H9 (cell line): ENCODE measurements around the gene RMC1. TPM values are rescaled to one million over a fixed set of nuclear protein-coding genes. Genes with fewer than 3 reads are reported as not detected.

ENCODE experiments used
- DNase-seq: peaks from one replicate; pipeline ENCODE4 v3.0.0-alpha.2; 2017
- H2AFZ ChIP-seq: one replicate; pipeline ENCODE4 v1.6.1; 2013; ENCODE audit warnings: mild to moderate bottlenecking, low read length, control low read depth, moderate library complexity
- H2AK5ac ChIP-seq: 2 replicates; pipeline ENCODE4 v1.6.1; 2013; ENCODE audit warnings: low read length, control low read depth, mixed read lengths; ENCODE audit not compliant: insufficient read length
- H2BK120ac ChIP-seq: one replicate; pipeline ENCODE4 v1.6.1; 2013; ENCODE audit warnings: low read depth, mild to moderate bottlenecking, low read length, control low read depth, inconsistent platforms; ENCODE audit not compliant: poor library complexity, severe bottlenecking
- H2BK12ac ChIP-seq: 2 replicates; pipeline ENCODE4 v1.6.1; 2013; ENCODE audit warnings: low read length, control low read depth, mixed read lengths, low read depth; ENCODE audit not compliant: insufficient read length
- H2BK15ac ChIP-seq: 2 replicates; pipeline ENCODE4 v1.6.1; 2013; ENCODE audit warnings: low read depth, low read length, control low read depth
- H2BK20ac ChIP-seq: one replicate; pipeline ENCODE4 v1.6.1; 2013; ENCODE audit warnings: low read depth, mild to moderate bottlenecking, low read length, control low read depth, inconsistent platforms; ENCODE audit not compliant: poor library complexity, severe bottlenecking
- H2BK5ac ChIP-seq: 2 replicates; pipeline ENCODE4 v1.6.1; 2013; ENCODE audit warnings: low read length, control low read depth, mixed read lengths; ENCODE audit not compliant: insufficient read length
- H3K14ac ChIP-seq: 2 replicates; pipeline ENCODE4 v1.6.1; 2013; ENCODE audit warnings: low read length, control low read depth; ENCODE audit not compliant: insufficient read depth
- H3K18ac ChIP-seq: 2 replicates; pipeline ENCODE4 v1.6.1; 2013; ENCODE audit warnings: low read depth, mild to moderate bottlenecking, mixed read lengths, low read length, control low read depth; ENCODE audit not compliant: insufficient read length
- H3K23ac ChIP-seq: 2 replicates; pipeline ENCODE4 v1.6.1; 2013; ENCODE audit warnings: low read length, control low read depth, mixed read lengths, low read depth; ENCODE audit not compliant: insufficient read length
- H3K23me2 ChIP-seq: 2 replicates; pipeline ENCODE4 v1.6.1; 2013; ENCODE audit warnings: low read depth, mild to moderate bottlenecking, mixed read lengths, low read length, control low read depth; ENCODE audit not compliant: insufficient read length, poor library complexity, severe bottlenecking
- H3K27ac ChIP-seq: 2 replicates; pipeline ENCODE4 v1.5.1; 2013; ENCODE audit warnings: low read length, control low read depth, mixed read lengths, low read depth; ENCODE audit not compliant: insufficient read length
- H3K27me3 ChIP-seq: 2 replicates; pipeline ENCODE4 v1.6.1; 2013; ENCODE audit warnings: low read length, control low read depth, inconsistent platforms; ENCODE audit not compliant: insufficient read depth
- H3K4ac ChIP-seq: 2 replicates; pipeline ENCODE4 v1.6.1; 2013; ENCODE audit warnings: low read depth, mild to moderate bottlenecking, control low read depth, inconsistent platforms, low read length, moderate library complexity
- H3K4me1 ChIP-seq: 2 replicates; pipeline ENCODE4 v1.6.1; 2013; ENCODE audit warnings: low read length, control low read depth, inconsistent platforms; ENCODE audit not compliant: insufficient read depth
- H3K4me2 ChIP-seq: 2 replicates; pipeline ENCODE4 v1.6.1; 2013; ENCODE audit warnings: low read length, control low read depth, mixed read lengths; ENCODE audit not compliant: insufficient read length, insufficient read depth
- H3K56ac ChIP-seq: 2 replicates; pipeline ENCODE4 v1.6.1; 2013; ENCODE audit warnings: low read depth, mild to moderate bottlenecking, mixed read lengths, low read length, control low read depth; ENCODE audit not compliant: insufficient read length
- H3K79me1 ChIP-seq: 2 replicates; pipeline ENCODE4 v1.6.1; 2013; ENCODE audit warnings: low read depth, mild to moderate bottlenecking, moderate library complexity, low read length, control low read depth, inconsistent platforms; ENCODE audit not compliant: insufficient read depth, poor library complexity, severe bottlenecking
- H3K79me2 ChIP-seq: 2 replicates; pipeline ENCODE4 v1.6.1; 2013; ENCODE audit warnings: low read length, control low read depth, inconsistent platforms; ENCODE audit not compliant: insufficient read depth
- H3K9ac ChIP-seq: 2 replicates; pipeline ENCODE4 v1.6.1; 2013; ENCODE audit warnings: low read length, control low read depth, mixed read lengths; ENCODE audit not compliant: insufficient read length; ENCODE audit errors: extremely low read depth
- H3K9me3 ChIP-seq: one replicate; pipeline ENCODE4 v1.6.1; 2013; ENCODE audit warnings: low read depth, low read length, inconsistent platforms; ENCODE audit not compliant: control insufficient read depth
- H3T11ph ChIP-seq: one replicate; pipeline ENCODE4 v1.6.1; 2013; ENCODE audit warnings: mild to moderate bottlenecking, low read length, control low read depth, inconsistent platforms
- H4K20me1 ChIP-seq: one replicate; pipeline ENCODE4 v1.6.1; 2013; ENCODE audit not compliant: control insufficient read depth, insufficient read length, insufficient read depth
- H4K5ac ChIP-seq: 2 replicates; pipeline ENCODE4 v1.6.1; 2013; ENCODE audit warnings: low read depth, mild to moderate bottlenecking, mixed read lengths, low read length, control low read depth; ENCODE audit not compliant: insufficient read length
- H4K8ac ChIP-seq: replicated peaks from 2 replicates; pipeline ENCODE4 v1.6.1; 2013; ENCODE audit warnings: low read length, control low read depth, mixed read lengths, low read depth; ENCODE audit not compliant: insufficient read length
- H4K91ac ChIP-seq: 2 replicates; pipeline ENCODE4 v1.6.1; 2013; ENCODE audit warnings: low read depth, mild to moderate bottlenecking, moderate library complexity, mixed read lengths, low read length, control low read depth; ENCODE audit not compliant: insufficient read length
- H3K27ac Mint-ChIP-seq, 3 experiments: 2 replicates in 2 of 3; 3 replicates in 1 of 3; pipeline ENCODE4 v1.8.0; 2020 to 2021; ENCODE audit warnings: mixed read lengths in 3 of 3, mild to moderate bottlenecking in 1 of 3, moderate library complexity in 1 of 3
- H3K27me3 Mint-ChIP-seq: 2 replicates; pipeline ENCODE4 v1.8.0; 2021; ENCODE audit warnings: low read depth, mild to moderate bottlenecking, moderate library complexity, mixed read lengths
- H3K36me3 Mint-ChIP-seq, 3 experiments: 2 replicates in 2 of 3; 3 replicates in 1 of 3; pipeline ENCODE4 v1.8.0; 2020 to 2021; ENCODE audit warnings: low read depth in 3 of 3, mixed read lengths in 3 of 3; ENCODE audit not compliant: insufficient read depth in 1 of 3
- H3K4me1 Mint-ChIP-seq, 2 experiments: 2 replicates each; pipeline ENCODE4 v1.8.0; 2020; ENCODE audit warnings: mixed read lengths in 2 of 2
- H3K4me3 Mint-ChIP-seq, 2 experiments: 2 replicates in 1 of 2; 3 replicates in 1 of 2; pipeline ENCODE4 v1.8.0; 2020 to 2021; ENCODE audit warnings: mild to moderate bottlenecking in 2 of 2, mixed read lengths in 2 of 2, moderate library complexity in 1 of 2
- H3K9me3 Mint-ChIP-seq, 2 experiments: 2 replicates in 1 of 2; 3 replicates in 1 of 2; pipeline ENCODE4 v1.8.0; 2020; ENCODE audit warnings: mild to moderate bottlenecking in 2 of 2, mixed read lengths in 2 of 2, moderate library complexity in 1 of 2
- WGBS: extraction: QIAGEN DNeasy Blood & Tissue Kit; methylation state at CpG from one replicate; pipeline ENCODE4 v1.1.7; 2013; ENCODE audit warnings: missing lambda C conversion rate, low lambda C conversion rate, mixed read lengths; ENCODE audit not compliant: insufficient read length; ENCODE audit errors: extremely low coverage; 5-methylcytosine and 5-hydroxymethylcytosine counted together
- total RNA-seq: library from RNA; stranded (reverse); gene quantifications from 2 replicates; pipeline ENCODE4 v1.2.1, GENCODE V29; 2021
- TF ChIP-seq, protein P1 (sequence below): fragments of 200-600 bp; sonication (generic); conservative IDR thresholded peaks from 3 replicates; pipeline ENCODE4 v1.8.0; 2021; ENCODE audit warnings: antibody characterized with exemption, mild to moderate bottlenecking

RMC1 gene
- total RNA-seq, 1 experiment from 2014 or later, result 21.3 TPM

DNA sequence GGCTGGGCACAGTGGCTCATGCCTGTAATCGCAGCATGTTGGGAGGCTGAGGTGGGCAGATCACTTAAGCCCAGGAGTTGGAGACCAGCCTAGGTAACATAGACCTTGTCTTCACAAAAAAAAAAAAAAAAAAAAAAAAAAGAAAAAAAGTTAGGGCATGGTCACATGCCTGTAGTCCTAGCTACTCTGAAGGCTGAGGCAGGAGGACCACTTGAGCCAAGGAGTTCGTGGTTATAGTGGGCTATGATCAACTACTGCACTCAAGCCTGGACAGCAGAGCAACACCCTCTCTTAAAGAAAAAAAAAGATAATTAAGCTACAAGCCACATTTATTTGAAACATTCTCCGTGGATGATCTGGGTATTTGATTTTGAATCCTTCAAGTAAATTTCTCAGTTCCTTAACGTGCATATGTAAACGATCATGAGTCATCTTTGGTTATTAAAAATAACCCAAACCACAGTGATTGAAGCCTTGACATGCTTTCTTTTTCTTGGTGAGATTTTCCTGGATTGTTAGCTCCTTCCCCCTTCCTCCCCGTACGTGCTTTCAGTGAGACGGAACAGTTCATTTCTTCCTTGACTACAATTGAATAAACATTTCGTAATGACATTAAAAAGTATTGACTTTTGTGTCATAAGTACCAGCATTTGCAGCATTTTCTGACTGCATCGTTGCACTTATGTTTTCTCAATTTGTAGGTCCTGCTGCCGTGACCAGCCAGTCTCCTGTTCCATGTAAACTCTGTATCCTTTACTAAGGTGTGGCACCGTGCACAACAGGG is 20.3 kb downstream of the RMC1 start:
- no peak overlapping the region for H2AK5ac ChIP-seq
- H3K14ac ChIP-seq, result no peak overlapping the region
- Mint-ChIP-seq H3K4me1 (0 out of 4 replicates have a peak, but pooled peaks cover 0 to 3% of the 10 kb centered on the region in 2 experiments), H3K9me3 (no peaks in the 10 kb centered on the region), H3K27me3 (no peaks in the 10 kb centered on the region), H3K27ac (no peak overlapping the region), H3K4me3 (no peak overlapping the region), H3K36me3 (peaks cover 22 to 82% (median 59%) of the 10 kb centered on the region in 3 experiments; a peak in 6 of 7 replicates)
- no peaks in the 10 kb centered on the region for H3K9me3 ChIP-seq
- no peaks in the 10 kb centered on the region for H3K23me2 ChIP-seq
- H3K4ac ChIP-seq, result no peak overlapping the region
- no peaks in the 10 kb centered on the region for H4K20me1 ChIP-seq
- no peak overlapping the region for H3T11ph ChIP-seq
- H4K8ac ChIP-seq, result no peak overlapping the region
- no peaks in the 10 kb centered on the region for H3K79me1 ChIP-seq
- no peak overlapping the region for H2BK12ac ChIP-seq
- no peak overlapping the region for H2BK120ac ChIP-seq
- no CpG with 5 or more reads among the region's 12 CpGs for WGBS
- no peak overlapping the region for H3K27ac ChIP-seq
- no peak overlapping the region for H2BK15ac ChIP-seq
- H3K79me2 ChIP-seq, result no peaks in the 10 kb centered on the region
- no peak overlapping the region for H4K91ac ChIP-seq
- H2BK5ac ChIP-seq, result no peak overlapping the region
- no peak for DNase-seq
- H3K9ac ChIP-seq, result no peak overlapping the region
- no peak overlapping the region for H2BK20ac ChIP-seq
- H3K4me1 ChIP-seq, result no peaks in the 10 kb centered on the region
- H3K56ac ChIP-seq, result no peak overlapping the region
- H3K4me2 ChIP-seq, result no peak overlapping the region
- H4K5ac ChIP-seq, result no peak overlapping the region
- no peaks in the 10 kb centered on the region for H3K27me3 ChIP-seq
- H3K18ac ChIP-seq, result no peak overlapping the region
- TF ChIP-seq, protein P1, sequence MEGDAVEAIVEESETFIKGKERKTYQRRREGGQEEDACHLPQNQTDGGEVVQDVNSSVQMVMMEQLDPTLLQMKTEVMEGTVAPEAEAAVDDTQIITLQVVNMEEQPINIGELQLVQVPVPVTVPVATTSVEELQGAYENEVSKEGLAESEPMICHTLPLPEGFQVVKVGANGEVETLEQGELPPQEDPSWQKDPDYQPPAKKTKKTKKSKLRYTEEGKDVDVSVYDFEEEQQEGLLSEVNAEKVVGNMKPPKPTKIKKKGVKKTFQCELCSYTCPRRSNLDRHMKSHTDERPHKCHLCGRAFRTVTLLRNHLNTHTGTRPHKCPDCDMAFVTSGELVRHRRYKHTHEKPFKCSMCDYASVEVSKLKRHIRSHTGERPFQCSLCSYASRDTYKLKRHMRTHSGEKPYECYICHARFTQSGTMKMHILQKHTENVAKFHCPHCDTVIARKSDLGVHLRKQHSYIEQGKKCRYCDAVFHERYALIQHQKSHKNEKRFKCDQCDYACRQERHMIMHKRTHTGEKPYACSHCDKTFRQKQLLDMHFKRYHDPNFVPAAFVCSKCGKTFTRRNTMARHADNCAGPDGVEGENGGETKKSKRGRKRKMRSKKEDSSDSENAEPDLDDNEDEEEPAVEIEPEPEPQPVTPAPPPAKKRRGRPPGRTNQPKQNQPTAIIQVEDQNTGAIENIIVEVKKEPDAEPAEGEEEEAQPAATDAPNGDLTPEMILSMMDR, result no peak
- no peak overlapping the region for H3K23ac ChIP-seq
- H2AFZ ChIP-seq, result no peak overlapping the region
